Pons (tissue), 1 donor: ENCODE results near the gene CCDC183.
"Not testable (repeated sequence)": the region's sequence is repeated elsewhere in the genome, so short reads cannot be mapped to it uniquely, and the experiment has no call there.

Experiments used
- DNase-seq: peaks from one replicate; pipeline ENCODE4 v3.0.0-alpha.2; 2016; ENCODE audit warnings: low spot score

Gene CCDC183

GRCh38 chr9:136796238-136796774 is at the start of gene CCDC183:
TSS of gene CCDC183 (plus strand) at chr9:136796338. CDS start at chr9:136796398, 60 bp downstream.
- no peak for DNase-seq

GRCh38 chr9:136746621-136747020 is 49.5 kb upstream of the CCDC183 start:
- DNase-seq, result no peak

DNA sequence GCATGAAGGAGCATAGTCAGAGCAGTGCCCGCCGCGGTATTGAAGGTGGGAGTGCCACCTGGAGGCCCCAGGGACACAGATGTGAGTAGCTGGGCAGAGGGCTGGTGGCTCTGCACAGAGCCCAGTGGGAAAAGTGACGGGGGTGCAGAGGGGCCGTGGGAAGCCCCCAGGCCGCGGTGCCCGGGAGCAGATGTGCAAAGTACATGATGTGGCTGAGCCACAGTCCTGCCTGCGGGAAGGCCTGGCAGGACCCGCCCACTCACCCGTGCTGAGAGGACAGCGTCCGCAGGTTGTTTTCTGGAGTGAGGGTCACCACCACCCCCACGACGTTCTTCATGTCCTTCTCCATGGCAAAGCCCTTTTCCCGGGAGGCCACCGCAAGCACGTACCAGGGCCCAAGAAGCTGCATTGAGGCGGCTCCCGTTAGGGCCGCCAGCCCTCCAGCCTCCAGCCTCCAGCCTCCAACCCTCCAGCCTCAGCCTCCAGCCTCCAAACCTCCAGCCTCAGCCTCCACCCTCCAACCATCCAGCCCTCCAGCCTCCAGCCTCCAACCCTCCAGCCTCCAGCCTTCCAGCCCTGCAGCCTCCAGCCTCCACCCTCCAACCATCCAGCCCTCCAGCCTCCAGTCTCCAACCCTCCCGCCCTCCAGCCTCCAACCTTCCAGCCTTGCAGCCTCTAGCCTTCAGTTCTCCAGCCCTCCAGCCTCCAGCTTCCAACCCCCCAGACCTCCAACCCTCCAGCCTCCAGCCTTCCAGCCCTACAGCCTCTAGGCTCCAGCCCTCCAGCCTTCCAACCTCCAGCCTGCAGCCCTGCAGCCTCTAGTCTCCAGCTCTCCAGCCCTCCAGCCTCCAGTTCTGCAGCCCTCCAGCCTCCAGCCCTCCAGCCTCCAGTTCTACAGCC is 48.7 kb upstream of the CCDC183 start:
- no peak for DNase-seq

DNA sequence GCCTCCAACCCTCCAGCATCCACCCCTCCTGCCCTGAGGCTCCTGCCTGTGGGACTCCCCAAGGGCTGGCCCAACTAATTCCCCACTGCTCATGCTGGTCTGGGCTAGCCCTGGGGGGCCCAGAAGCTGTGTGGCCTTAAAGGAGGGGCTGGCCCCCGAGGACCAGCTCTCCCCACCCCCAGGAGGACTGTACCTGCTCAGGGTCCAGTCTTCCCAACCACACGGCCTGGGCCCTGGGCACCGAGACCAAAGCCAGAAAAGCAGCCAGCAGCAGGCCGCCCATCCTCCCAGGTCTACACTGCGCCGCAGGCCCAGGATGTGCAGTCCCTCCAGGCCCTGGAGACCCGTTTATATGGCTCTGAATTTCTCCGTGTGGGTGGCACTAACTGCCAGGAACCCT is 47.9 kb upstream of the CCDC183 start, which contains the start of gene LCN6:
Gene LCN6, minus strand, starts transcription at position 325 of the 400 bp plus-strand sequence. Its CDS starts 42 bp downstream, at position 283.
- no peak for DNase-seq

GRCh38 chr9:136748666-136749611 is 47.2 kb upstream of the CCDC183 start:
- DNase-seq, result no peak

DNA sequence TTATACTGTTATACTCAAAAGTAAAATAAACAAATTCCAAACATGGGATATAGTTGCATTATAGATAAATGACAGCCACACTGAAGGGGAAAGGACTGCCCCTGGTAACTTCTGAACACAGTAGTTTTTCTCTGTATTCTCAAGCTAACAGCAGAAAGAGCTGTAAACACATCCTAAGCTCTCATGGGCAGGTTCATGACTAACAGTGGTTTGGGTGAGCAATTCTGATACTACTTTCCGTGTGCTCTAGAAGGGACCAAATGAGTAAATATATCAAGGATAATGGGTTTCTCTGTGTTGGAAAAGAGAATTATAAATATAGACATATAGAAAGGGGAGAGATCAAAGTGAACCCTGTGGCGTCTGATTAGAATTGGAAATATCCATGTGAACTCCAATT is 45.6 kb upstream of the CCDC183 start:
- no peak for DNase-seq

DNA sequence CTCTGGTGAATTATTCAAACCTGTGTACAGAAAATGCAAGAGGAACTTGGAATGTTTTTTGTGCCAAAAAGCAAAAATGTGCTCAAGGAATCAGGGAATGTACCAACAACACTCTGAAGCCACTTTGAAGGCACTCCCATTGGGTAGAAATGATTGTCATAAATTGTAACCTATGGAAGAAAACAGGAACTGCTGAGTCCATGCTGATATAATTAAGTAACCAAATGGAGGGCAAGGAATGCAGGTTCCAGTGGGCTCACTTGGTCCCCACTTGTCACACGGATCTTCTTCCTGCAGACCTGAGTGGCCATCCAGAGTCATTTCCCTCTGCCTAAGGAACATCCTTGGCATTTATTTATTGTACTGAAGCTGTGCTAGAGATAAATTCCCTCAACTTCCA is 44.9 kb upstream of the CCDC183 start:
- no peak for DNase-seq

- DNase-seq, result no peak
Observed at GRCh38 chr9:136751814-136752213, 44.3 kb upstream of the CCDC183 start.

DNA sequence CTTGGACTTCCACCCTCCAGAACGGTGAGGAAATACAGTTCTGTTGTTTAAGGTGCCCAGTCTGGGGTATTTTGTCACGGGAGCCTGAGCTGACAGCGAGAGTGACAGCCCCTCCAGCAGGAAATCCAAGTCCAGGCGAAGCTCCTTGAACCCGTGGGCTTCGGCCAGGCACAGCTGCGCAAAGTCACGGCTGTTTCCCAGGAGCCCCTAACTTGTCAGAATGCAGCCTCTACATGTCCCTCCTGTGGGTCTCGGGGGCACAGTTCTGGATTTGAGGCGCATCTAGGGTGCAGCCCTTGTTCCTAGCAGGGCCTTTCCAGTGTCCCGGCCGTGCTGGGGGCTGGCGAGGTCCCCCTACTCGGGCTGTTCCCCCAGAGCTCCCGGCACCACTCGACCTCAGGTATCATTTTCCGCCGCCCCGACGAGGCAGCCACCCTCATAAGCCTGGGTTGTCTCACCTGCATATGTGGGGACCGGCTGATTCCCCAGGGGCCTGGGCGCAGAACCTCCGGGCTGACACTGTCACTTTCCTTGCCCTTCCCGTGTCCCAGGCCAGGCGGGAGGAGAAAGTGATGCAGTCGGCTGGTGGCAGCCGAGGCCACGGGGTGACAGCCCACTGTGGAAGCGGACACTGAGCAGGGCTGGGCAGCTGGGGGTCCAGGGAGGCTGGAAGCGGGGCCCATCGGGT is 42.6 kb upstream of the CCDC183 start:
- no peak for DNase-seq

DNA sequence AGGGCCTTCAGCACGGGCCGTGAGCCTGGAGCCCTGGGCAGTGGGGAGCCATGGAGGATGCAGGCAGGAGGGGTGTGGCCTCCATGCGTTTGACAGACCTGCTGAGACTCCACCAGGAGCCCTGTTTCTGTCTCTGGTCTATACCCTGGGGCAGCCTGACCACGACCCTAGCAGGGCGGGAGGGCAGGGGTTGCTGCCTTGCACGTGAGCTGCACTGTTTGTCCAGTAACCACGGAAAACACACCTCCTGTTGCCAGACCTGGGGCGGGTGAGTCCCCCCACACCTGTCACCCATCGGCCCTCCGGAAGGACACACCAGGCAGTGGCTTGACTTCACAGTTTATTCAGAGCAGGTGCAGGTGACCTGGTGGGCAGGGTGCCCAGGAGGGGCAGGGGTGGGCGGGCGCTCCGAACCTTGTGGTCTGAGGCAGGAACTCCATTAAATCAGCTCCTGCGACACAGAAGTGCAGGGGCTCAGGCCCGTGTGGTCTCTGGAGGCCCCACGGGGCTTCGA is 42.0 kb upstream of the CCDC183 start:
- DNase-seq, result no peak

DNA sequence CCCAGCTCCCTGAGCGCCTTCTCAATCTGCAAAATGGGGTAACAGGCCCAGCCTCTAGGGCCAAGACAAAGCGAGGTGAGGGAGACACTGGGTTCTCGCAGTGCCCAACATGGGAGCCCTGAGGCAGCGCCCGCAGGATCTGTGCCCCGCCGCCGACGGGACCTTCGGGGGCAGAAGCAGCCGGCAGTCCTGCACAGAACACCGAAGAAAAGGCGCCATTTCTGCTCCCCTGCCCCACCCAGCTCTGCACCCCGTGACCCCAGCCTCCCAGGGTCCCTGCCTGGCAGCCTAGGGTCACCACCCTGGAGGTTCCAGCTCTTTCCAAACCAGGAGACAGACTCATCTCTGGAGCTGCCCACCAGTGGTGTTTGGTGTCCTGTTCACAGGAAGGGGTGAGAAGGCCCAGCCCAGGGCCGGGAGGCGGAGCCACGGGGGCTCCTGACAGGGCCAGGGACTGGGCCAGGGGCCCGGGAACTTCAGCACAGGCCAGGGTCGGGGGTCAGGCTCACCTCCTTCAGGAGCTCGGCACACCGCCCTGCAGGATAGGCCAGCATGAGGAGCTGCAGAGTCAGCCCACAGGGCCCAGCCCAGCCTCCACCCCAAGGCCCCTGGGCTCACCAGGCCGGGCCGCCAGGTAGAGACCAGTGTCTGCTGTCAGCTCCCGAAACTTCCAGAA is 41.4 kb upstream of the CCDC183 start:
- no peak for DNase-seq

DNA sequence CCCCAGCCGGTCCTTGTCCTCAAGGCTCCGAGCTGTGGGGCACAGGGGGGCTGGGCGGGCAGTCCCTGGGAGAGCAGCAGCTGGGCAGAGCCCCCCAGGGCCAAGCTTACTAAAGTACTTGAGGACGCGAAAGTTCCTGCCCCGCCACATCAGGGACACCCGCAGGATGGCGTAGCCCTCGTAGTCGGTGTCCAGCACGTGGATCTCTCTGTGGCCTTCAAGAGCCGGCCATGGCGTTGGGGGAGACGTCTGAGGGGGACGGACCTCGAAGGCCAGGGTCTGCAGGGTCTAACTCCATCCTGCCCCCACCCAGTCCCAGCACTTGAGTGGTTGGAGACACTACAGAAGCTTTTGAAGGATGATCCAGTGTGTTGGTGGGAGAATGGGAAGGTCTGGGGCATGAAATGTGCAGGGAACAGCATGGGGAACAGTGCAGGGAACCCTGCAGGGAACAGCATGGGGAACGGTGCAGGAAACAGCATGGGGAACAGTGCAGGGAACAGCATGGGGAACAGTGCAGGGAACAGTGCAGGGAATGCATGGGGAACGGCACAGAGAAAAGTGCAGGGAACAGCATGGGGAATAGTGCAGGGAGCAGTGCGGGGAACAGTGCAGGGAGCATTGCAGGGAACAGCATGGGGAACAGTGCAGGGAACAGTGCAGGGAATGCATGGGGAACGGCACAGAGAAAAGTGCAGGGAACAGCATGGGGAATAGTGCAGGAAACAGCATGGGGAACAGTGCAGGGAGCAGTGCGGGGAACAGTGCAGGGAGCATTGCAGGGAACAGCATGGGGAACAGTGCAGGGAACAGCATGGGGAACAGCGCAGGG is 40.6 kb upstream of the CCDC183 start:
- DNase-seq, result not testable (repeated sequence)

- DNase-seq, result no peak
Observed at GRCh38 chr9:136756134-136756438, 40.1 kb upstream of the CCDC183 start.

- DNase-seq, result no peak
Observed at GRCh38 chr9:136756836-136757235, 39.3 kb upstream of the CCDC183 start.

DNA sequence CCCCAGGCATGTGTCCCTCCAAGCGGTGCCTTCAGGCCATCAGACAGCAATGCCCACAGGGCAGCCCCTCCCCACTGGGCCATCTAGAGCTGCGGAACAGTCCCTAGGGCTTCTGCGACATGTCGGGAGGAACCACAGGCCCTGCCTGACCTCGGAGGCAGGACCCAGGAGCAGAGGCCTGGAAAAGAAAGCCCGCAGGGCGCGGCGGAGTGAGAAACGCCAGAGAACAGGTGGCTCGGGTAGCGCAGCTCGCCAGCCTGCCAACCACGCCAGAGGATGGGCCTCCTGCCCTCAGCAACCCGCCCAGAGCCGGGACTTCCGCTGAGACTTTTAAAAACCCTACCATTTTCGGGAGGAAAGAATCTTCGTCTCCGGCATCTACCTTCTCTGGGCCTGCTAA is 38.8 kb upstream of the CCDC183 start:
- no peak for DNase-seq

GRCh38 chr9:136757751-136758140 is 38.4 kb upstream of the CCDC183 start:
- DNase-seq, result no peak

DNA sequence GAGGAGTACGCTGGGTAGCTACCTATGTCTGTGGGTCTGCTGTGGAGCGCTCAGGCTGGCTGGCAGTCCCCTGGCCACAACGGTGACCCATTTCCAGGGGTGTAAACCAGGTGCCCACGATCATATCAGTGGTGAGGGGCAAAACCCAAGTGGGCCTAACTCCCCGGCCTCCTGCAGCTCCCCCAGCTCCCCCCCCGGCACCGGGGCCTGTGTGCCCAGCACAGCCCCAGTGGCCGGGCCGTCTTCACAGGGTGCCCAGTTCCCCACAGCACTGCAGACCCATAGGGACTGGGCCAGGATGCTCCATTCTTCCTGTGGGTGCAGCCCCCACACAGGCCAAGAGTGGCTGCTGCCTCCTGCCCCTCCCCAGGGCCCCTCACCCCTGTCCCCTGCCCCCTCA is 37.1 kb upstream of the CCDC183 start:
- DNase-seq, result no peak

DNA sequence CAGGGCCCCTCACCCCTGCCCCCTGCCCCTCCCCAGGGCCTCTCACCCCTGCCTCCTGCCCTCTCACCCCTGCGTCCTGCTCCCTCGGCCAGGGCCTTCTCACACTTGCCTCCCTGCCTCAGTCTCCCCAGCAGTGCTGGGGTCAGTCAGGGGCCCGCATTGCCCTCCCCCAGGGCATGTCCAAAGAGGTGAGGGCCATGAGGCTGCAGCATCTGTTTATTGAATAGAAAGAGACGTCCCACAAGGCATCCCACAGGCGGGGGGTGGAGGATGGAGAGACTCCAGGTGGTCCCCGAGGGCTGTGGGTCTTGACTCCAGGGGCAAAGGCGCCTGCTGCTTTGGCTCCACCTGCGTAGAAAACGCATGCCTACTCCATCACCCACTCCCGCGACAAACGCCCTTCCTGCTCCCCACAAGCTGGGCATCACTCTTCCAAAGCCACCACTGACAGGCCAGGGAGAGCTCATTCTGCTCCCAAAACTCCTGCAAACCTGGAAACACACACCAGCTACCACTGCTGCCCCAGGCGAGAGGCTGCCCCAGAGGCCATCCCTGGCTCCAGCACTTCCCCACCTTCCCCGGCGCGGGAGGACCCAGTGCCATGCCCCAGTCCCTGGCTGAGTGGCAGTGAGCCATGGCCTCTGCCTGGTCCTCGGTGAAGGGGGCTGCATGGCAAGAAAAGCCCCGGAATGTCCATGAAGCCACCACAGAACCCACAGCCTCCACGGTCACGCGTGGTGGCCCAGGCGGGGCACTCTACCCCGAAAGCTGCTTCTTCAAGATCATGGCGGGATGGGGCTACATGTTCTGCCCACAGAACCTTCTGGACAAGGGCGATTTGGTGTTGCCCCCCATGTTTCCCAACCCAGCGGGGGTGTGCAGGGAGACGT is 36.5 kb upstream of the CCDC183 start:
- DNase-seq, result no peak

DNA sequence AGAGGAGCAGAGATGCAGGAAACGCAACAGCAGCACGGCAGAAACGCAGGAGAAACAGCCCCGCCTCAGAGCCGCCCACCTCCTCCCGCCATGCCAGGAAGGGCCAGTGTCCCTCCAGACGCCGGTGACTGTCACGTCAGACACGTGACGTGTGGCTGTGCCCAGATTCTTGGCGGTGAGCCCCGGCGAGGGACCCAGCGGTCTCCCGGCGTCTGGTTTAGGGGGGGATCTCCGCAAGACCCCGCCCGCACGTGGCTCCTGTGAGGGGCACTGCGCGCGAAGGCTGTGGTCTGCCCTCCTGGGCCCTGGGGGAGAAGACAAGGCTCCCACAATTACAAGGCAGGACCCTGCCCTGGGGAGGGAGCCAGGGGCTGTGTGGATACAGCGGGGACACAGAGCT is 35.7 kb upstream of the CCDC183 start:
- DNase-seq, result no peak
